ENCODE results near the gene CREB3.

CREB3 gene

DNA sequence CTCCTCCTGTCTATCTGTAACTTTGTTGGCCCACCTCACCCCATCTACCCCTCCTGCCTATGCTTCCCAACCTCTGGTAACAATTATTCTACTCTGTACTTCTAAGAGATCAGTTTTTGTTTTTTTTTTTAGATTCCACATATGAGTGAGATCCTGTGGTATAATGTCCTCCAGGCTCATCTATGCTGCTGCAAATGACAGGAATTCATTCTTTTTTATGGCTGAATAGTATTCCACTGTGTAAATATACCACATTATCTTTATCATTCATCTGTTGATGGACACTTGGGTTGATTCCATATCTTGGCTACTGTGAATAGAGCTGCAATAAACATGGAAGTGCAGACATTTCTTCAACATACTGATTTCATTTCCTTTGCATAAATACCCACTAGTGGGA, 51.0 kb downstream of the CREB3 start:
- DNase-seq = no peak

Measured in fibroblast of skin of scalp (primary cell).